ENCODE measurements around the gene SIK1.
"Not testable (repeated sequence)": the region's sequence is repeated elsewhere in the genome, so short reads cannot be mapped to it uniquely, and the experiment has no call there.

The SIK1 gene

DNA sequence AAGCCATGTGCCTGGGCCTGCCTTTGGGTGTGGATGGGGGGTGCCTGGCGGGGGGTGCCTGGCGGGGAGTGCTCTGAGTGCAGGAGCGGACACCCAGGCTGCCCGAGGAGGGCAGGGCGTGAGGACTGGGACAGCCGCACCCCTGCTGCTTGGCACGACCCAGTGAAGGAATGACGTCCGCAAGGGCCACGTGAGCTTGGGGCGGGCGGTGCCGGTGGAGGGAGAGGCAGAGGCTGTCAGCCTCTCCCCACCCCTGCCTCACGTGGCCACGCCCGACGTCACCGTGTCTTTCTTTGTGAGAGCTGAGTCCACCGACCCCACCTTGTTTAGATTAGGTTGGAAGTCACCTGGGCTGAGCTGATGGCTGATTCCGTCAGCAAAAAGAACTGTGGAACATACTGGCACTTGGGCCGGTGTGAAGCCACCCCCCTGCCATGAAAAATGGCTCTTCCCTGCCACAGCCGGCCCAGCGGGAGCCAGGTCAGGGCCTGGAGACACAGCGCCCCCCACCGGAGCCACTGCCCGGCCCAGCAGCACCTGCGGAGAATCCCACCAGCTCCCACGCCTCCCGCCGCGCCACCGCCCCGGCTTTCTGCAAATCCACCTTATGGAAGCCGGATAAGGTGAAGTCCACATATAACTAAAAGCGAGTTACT lies 19.5 kb upstream of the SIK1 start:
- CTCF ChIA-PET; POLR2A ChIA-PET; DNase-seq (ENCODE audit: extremely low spot score): not testable (repeated sequence)

- DNase-seq (ENCODE audit: extremely low spot score); POLR2A ChIA-PET; CTCF ChIA-PET: not testable (repeated sequence)
Observed at GRCh38 chr21:43444524-43444923, 17.6 kb upstream of the SIK1 start.

DNA sequence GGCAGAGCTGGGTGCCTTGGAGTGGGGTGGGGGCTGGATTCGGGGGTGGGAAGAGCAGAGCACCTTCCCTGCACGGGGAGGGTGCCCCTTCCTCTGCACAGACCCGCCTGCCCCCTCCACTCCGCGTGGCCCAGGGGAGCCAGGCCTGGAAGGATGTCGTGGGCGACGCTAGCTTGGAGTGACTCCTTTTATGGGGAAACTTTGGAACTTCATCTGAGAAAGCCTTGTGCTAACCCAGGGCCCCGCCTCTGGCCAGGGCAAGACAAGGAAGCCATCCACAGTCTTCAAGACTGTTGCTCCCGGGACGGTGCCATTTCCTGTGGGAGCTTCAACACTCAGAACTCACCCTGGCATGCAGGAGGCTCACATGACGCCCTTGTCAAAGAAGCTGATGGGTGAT lies 15.6 kb upstream of the SIK1 start:
- POLR2A ChIA-PET; CTCF ChIA-PET; DNase-seq (ENCODE audit: extremely low spot score): not testable (repeated sequence)

DNA sequence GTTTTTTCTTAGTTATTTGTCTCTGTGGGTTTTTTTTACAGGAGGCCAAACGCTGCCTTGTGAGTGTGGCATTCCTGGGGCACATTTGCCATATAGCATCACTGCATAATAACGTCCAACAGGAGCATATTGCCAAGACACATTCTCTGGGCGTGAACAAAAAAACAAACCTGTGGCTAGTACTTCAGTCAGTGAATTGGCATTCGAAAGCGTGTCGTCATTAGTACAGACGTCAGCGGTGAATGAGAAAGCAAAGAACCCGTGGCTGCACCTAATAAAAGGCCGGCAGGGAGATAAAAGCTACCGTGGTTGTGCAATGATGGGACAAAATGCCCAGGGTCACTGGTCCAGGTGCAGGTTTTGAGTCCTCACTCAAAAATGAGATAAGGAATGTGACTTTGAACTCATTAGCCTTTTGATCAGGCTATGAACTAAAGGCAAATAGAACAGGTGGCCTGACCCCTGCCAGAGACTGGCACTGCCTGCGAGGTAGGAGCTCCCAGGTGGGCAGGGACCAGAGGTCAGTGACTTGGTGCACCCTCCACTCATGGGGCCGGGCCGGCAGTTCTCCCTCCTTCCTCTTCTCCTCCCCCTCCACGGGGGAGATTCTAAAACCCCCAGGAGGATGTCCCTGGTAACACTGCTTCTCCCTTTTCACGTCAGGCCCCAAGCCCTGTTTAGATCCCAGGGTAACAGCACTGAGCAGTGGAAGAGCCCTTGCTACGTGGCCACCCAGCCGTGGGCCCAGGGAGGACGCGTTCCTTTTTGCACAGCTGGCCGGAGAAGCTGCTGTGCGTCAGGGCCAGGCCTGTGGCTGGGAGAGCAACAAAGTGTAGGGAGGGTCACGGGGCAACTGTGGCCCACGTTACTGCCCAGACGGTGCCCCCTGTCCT lies 14.2 kb upstream of the SIK1 start:
- DNase-seq (ENCODE audit: extremely low spot score); POLR2A ChIA-PET; CTCF ChIA-PET: not testable (repeated sequence)

- CTCF ChIA-PET; POLR2A ChIA-PET; DNase-seq (ENCODE audit: extremely low spot score): not testable (repeated sequence)
Observed at GRCh38 chr21:43439316-43440075, 12.6 kb upstream of the SIK1 start.

DNA sequence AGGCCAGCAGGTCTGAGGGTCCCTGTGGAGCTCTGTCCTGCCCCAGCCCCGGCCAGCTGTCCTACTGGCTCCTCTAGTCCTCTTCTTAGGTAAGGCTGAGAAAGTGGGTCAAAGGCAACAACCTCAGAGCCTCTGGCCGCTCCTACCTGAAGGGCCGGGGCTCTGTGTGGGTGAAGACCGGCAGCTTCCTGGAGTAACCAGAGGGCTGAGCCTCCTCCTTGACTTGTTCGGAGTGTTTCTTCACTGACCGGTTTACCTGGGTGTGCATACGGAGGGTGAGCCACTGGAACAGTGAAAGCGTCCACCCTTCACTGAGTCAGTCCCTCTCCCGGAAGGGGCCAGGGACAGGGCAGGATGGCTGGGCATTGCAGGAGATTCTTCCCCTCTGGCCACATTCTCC lies 9.3 kb upstream of the SIK1 start:
- CTCF ChIA-PET; DNase-seq (ENCODE audit: extremely low spot score); POLR2A ChIA-PET: not testable (repeated sequence)

DNA sequence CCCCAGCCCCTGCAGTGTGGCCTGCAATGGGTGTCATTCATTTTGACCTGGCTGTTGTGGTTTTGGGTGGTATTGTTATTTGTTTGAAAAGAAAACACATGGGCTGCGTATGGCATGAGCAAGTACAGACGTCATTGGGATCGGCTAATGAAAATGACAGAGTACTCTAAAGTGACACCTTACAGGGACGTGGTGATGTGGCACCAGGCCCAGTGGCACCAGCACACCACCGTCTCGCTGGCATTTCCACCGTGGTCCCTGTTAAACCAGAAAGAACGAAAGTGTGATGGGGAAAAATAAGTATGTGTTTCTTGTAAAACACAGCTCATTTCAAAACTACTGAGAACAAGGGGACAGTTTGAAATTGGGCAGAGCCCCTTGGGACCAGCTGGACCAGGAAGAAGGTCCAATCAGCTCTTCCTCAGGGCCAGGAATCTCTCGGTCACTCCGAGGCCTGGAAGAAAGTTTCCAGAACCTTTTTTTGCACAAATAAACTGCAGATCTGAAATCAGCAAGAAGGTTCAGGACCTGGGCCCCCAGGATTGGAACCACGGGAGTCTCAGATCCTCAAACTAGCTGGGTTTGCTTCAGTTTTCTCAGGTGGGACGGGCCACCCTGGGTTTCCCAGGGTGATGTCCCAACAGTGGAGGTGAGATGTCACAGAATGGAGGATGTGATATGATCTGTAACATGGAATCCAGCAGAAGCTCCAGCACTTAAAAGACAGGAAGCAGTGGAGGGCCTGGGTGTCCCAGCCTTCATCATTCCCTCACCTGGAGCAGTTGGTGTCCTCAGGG lies 6.6 kb upstream of the SIK1 start:
- CTCF ChIA-PET; POLR2A ChIA-PET; DNase-seq (ENCODE audit: extremely low spot score): not testable (repeated sequence)

DNA sequence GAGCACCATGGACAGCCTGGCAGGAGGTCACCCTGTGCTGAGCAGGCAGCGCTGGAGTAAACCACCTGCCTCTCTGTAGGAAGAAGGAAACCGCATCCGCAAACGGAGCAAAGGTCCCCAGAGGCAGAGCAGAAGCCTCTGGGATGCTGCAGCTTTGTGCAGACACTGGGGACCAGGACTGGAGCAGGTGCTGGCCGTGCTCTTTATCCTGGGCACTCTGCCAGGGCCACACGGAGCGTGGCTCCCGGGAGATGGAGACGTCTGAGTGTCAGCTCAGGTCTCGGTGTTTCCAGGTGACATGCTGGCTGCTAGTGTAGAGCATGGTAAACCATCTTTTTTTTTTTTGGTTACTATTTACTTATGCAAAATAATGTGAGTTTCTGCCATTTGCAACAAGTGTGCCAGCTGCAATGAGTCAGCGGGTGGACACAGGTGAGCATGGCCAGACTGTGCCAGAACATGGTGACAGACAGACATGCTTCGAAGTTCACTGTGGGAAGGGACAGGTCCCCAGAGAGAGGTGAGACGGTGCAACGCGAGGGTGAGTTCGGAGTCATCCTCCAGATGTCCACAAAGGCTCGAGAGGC lies 4.0 kb upstream of the SIK1 start:
- DNase-seq (ENCODE audit: extremely low spot score); POLR2A ChIA-PET; CTCF ChIA-PET: not testable (repeated sequence)

- POLR2A ChIA-PET; CTCF ChIA-PET; DNase-seq (ENCODE audit: extremely low spot score): not testable (repeated sequence)
Observed at GRCh38 chr21:43428964-43429363, 2.0 kb upstream of the SIK1 start.

DNA sequence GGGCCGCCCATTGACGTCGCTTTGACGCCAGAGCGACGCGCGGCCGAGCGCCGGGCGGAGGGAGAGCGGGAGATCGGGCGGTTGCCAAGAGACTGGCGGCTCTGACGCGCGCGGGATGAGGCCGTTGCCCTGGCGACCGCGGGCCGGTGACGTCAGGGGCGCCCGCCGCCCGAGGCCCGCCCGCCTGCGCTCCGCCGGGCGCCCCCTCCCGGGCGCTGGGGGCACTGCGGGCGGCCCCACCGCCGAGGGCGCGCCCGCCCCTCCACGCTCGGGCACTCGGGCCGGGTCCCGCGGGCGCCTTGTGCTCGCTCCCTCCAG lies 270 bp upstream of the SIK1 start:
- POLR2A ChIA-PET, result not testable (repeated sequence)

DNA sequence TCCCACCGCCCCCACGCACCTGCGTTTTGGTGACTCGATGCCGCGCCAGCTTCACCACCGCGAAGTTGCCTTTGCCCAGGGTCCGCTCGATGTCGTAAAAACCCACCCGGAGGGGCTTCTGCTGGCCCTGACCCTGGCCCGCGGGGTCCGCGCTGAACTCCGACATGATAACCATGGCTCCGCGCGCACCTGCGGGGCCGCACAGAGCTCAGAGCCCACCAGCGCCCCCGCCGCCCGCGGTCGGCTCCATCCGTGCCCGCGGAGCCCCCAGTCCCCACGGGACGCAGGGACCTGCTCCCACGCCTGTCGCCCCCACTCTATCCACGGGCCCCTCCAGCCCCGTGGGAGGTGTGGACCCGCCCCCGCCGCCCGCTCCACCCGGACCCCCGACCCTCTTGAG lies 927 bp downstream of the SIK1 start:
- POLR2A ChIA-PET; DNase-seq (ENCODE audit: extremely low spot score); CTCF ChIA-PET: not testable (repeated sequence)

More for the DNA sequence above, 270 bp upstream of the SIK1 start:
- DNase-seq (ENCODE audit: extremely low spot score); CTCF ChIA-PET: not testable (repeated sequence)

GRCh38 chr21:43419475-43419874 lies 7.5 kb downstream of the SIK1 start:
- POLR2A ChIA-PET; CTCF ChIA-PET; DNase-seq (ENCODE audit: extremely low spot score): not testable (repeated sequence)

GRCh38 chr21:43414576-43414975 lies 12.4 kb downstream of the SIK1 start:
- POLR2A ChIA-PET; CTCF ChIA-PET; DNase-seq (ENCODE audit: extremely low spot score): not testable (repeated sequence)

DNA sequence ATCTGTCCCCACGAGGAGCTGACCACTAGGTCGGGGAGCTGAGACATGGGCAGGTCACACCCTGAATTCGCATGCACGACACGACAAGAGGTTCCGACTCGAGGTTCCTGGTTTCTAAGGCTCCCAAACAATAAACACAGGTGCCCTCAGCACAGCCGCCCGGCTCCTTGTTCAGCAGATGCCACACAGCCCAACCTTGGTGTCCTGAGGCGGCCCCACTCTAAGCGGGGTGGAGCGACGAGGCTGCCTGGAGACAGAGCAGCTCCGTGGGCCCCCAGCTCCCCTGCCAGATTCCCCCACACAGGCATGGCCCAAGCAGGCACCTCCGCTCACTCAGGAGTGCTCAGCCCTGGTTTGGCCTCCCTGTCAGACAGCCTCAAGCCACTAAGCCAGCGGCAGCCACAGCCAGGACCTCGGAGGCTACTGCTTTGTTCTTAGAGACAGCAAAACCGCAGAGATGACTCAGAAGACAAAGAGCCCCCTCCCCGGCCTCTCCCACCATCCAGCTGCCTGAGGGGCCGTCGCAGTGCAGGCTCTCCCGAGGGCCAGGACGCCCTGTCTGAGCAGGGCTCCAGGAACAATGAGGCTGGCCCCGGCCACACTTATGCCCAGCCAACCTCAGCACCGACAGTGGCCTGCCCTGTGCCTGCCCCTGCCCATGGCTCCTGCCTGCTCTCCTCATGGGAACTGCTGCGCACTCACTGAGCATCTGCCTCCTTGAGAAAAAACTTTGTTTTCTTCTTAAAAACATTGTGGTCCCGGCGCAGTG lies 14.7 kb downstream of the SIK1 start:
- POLR2A ChIA-PET, CTCF ChIA-PET: not testable (repeated sequence)

GRCh38 chr21:43410456-43411068 lies 16.4 kb downstream of the SIK1 start:
- DNase-seq (ENCODE audit: extremely low spot score); POLR2A ChIA-PET; CTCF ChIA-PET: not testable (repeated sequence)

More for the DNA sequence above, 14.7 kb downstream of the SIK1 start:
- not testable (repeated sequence) for DNase-seq (ENCODE audit: extremely low spot score)

GRCh38 chr21:43407139-43407538 lies 19.8 kb downstream of the SIK1 start:
- POLR2A ChIA-PET; CTCF ChIA-PET; DNase-seq (ENCODE audit: extremely low spot score): not testable (repeated sequence)

DNA sequence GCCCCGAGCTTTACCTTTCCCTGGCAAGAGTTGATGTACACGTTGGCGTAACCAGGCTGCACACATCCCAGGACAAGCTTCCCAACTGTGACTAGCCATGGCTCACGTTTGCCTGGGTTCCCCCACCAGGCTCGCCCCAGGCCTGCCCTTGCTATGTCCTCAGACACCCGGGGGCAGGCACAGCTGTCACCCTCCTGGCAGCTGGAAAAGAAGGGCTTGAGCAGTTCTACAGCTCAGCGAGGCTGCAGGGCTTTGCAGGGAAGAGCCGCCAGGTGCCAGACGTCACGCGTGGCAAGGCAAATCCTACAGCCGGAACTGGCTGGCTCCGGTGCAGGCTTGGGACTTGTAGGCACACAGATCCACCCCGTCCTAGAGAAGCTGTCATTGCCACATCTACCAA lies 22.5 kb downstream of the SIK1 start:
- POLR2A ChIA-PET, result not testable (repeated sequence)

More for the DNA sequence above, 22.5 kb downstream of the SIK1 start:
- CTCF ChIA-PET; DNase-seq (ENCODE audit: extremely low spot score): not testable (repeated sequence)
